Measurements from ENCODE around the gene ADAMTSL1.

Gene ADAMTSL1

GRCh38 chr9:18942801-18943200 is 468.8 kb downstream of the ADAMTSL1 start:
- DNase-seq (ENCODE audit: low read depth), result no peak

GRCh38 chr9:18947892-18948339 is 474.0 kb downstream of the ADAMTSL1 start:
- DNase-seq (ENCODE audit: low read depth), result no peak

- no peak for DNase-seq (ENCODE audit: low read depth)
Measured at GRCh38 chr9:18951936-18952335, 478.0 kb downstream of the ADAMTSL1 start.

- no peak for DNase-seq (ENCODE audit: low read depth)
Measured at GRCh38 chr9:18955626-18956025, 481.7 kb downstream of the ADAMTSL1 start.

All from HS-5 (cell line).